ENCODE measurements around the gene ZHX3.
A peak's percentile ranks its signal among the peaks of the same experiment; 100 is the strongest.
"Not testable (repeated sequence)": the region's sequence is repeated elsewhere in the genome, so short reads cannot be mapped to it uniquely, and the experiment has no call there.

Gene ZHX3

DNA sequence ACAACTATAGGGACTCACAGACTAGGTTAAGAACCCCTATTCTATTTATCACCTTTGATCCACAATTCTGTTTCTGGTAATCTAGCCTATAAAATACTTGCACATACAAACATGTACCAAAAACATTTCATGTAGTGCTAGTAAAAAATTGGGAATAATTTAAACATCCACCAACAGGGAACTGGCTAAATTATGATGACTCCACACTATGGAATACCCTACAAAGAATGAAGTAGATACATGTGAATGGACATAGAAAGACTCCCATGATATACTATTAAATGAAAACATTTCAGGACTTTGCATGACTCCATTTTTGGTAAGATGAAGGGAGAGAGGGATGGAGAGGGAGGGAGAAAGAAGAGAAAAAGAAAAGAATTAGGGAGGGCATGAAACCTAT lies 58.2 kb downstream of the ZHX3 start:
- DNase-seq (ENCODE audit: low spot score), result no peak

DNA sequence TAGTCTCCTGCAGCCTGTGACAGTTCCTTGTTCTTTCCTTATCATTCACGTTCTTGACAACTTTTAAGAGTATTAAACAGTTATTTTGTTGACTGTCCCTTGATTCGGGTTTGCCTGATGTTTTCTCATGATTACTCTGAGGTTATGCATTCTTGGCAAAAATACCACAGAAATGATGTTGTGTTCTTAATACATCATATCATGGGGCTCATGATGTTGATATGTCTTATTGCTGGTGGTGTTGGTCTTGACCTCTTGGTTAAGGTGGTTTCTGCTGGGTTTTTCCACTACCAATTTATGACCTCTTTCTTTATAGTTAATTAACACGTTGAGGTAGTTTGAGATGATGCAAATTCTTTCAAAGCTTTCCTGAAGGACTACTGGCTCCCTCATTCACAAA lies 59.1 kb downstream of the ZHX3 start:
- no peak for DNase-seq (ENCODE audit: low spot score)

DNA sequence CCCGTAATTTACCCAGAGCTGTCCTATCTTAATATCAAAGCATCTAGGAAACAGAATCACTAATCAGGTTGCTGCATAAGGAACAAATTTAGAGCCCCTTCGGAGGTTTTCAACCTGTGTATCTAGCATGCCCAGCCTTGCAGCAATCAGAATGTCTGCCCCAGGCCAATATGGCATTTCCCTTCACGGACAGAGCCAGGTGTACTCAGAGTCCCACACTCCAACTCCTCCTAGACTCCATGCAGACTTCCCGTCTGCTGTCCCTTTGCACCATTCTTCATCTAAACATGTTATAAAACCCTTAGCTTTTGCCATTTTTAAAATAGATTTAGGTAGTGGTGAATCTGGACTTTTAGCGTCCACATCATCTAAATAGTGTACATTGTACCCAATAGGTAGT lies 61.0 kb downstream of the ZHX3 start:
- DNase-seq (ENCODE audit: low spot score), result no peak

DNA sequence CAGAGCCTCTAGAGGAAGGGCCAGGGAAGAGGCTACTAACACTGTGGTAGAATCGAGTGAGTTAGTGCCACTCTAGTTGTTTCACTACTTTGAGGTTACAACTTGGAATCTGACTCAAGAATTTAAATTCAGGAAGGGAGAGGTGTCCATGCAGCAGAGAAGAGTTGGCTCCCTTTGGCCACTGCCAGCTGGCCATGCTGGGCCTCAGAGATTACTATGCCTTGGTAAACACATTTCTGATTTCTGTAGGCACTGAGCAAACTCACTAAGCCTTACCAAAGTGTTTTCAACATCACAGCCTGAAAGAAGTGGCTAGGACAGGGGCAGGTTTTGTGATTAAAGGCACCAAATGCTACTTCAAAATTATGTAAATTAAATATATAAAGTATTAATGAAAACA lies 61.9 kb downstream of the ZHX3 start:
- no peak for DNase-seq (ENCODE audit: low spot score)

DNA sequence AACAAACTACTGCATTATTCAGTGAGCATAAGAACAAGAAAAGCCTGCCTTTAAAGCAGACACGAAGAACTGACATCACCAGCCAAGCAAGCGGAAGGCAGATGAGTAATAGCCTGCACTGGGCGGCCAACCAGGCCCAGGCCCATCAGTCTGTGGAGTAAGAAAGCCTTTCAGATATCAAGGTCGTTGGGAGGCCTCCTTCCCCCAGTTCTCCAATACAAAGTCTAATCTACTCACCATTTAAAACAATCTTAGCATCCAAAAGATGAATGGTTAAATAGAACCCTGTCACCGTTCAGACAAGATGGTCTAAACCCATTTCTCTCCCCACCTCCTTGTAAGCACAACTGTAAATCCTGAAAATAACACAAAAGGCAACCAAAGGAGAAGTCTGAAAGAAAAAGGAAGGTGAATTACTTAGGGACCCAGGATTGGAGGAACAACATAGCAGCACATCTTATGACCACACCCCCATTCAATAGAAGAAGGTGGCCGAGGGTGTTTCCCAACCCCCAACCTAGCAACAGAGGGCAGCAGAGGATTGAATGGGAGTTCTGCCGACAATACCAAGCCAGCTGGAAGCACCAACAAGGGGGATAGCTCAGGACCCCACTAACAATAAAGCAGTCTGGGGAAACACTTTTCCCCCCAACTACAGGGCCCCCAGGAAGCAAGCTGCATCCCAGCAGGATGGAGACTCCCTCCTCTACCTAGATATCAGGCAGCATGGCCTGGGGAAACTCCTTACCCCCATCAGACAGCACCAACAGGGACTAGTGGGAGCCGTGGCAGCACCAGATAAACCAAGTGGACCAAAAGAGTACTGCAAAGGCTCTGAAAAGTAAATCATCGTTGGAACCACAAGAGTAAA lies 67.9 kb downstream of the ZHX3 start:
- DNase-seq (ENCODE audit: low spot score), result peak; percentile 7

DNA sequence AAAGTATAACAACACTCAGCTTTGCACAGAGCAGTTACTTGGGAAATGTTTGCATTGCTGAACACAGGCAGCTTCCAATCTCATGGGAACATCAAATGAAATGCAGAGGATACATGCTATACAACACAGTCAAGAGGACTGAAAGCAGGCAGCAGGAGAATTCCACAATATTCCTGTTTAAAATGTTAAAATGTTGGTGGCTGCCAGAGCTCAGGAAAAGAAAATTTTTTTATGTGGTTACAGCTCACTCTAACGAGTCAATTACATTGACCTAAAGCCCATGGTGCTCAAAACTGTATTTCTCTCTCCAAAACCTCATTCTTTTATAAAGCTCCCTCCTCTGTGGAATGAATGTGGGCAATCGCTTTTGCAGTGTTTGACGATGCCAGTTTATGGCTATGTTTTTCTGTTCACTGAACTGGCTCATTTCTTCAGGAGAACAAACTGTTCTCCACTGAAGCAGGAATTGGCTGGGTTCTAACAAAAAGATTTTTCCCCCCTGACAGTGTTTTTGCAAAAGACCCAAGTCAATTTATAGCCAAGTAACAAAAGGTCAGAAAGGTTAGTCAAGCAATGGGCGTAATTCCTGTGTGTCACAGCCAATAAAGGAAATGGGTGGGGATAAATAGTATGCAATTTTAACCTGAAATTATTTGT lies 69.0 kb downstream of the ZHX3 start:
- DNase-seq (ENCODE audit: low spot score), result no peak

DNA sequence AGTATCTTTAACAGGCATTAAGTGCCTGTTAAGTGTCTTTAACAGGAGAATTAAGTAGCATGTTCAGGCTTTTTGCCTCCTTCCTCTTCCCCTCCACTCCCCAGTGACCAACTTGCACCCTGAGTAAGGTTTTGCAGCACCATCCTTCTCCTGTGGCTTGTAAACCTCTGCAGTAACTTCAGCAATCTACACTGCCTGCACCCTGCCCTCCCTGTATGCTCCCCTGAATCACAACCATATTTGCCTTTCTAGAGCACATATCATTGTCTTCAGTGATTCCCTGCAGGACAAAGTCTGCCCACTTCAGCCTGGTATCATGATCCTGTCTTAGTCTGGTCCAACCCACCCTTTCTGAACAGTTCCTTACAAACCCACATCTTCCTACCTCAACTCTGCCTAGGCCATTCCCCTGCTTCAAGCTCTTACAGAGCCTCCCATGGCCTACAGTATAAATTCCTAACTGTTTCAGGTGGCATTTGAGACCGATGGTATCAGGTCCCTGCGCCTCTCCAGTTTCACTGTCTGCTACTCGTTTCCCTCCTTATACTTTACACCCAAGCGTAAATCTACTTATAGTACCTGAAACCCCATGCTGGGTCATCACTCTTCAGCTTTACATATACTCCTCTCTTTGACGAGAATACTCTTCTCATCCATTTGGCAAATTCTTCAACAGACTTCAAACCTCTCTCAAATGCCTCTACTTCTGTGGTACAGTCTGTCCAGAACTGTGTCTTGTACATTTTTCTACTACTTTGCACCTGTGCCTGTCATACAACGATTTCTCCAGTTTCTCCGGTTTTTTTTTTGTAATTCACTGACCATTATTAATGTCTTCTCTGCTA lies 69.8 kb downstream of the ZHX3 start:
- no peak for DNase-seq (ENCODE audit: low spot score)

DNA sequence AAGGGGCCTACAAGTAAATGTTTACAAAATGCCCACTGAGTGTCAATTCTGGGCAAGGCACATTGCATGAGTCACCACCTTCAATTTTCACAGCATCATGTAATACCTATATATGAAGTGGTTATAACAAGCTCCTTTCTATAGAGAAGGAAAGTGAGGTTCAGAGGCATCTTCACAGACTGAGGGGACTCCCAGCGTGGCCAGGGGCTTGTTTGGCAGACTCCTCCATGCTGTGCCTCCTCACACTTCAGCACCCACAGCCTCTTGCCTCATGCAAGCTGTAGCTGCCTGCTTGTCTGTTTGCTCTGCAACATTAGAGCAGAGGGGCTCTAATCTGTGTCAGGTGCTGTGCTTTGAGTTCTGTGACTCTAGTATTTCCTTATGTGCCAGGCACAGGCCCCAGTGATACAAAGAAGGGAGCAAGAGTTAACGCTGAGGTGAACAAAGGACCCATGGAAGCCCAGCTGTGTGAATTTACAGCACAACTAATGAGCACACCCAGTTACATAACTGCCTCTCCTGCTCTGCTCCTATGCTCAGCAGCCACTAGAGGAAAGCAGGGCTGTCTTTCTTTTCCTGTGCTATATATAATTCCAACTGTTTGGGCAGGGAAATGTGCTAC lies 72.3 kb downstream of the ZHX3 start:
- DNase-seq (ENCODE audit: low spot score), result no peak

DNA sequence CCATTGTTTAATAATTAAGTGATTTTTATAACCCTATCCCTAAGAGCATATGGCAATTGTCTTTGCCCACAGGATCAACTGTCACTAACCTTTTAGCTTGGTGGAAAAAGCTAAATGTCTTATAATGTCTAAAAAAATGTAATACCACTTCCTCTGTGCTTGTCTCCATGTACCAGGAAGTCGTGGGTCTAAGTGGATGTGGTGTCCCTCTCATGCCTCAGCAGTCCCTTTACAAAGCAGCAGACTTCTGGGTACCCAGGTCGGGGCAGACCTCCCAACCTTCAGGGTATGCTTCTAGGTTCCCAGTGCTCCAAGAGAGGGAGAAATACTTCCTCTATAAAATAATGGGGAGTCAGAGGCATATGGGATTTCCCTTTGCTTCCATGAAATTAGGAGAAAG lies 74.7 kb downstream of the ZHX3 start:
- DNase-seq (ENCODE audit: low spot score), result no peak

DNA sequence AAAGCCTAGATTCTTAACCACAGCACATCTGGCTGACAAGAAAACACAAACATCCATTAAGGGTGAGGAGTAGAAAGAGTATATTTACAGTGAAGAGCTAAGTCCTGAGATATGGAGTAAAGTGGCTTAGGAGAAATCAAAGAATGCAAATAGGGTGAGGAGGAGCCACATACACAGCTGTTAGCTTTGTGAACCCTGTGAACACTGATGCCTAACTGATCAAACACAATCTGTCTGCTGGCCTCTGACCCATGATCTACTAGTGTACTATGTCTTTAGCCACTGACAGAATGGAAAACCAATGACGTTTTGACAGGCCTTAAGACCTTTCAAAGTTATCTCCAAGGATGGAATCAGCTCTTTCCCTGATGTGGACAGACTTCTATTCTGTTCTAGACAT lies 75.2 kb downstream of the ZHX3 start:
- no peak for DNase-seq (ENCODE audit: low spot score)

DNA sequence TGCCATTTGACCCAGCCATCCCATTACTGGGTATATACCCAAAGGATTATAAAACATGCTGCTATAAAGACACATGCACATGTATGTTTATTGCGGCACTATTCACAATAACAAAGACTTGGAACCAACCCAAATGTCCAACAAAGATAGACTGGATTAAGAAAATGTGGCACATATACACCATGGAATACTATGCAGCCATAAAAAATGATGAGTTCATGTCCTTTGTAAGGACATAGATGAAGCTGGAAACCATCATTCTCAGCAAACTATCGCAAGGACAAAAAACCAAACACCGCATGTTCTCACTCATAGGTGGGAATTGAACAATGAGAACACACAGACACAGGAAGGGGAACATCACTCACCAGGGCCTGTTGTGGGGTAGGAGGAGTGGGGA lies 80.3 kb downstream of the ZHX3 start:
- not testable (repeated sequence) for DNase-seq (ENCODE audit: low spot score)

DNA sequence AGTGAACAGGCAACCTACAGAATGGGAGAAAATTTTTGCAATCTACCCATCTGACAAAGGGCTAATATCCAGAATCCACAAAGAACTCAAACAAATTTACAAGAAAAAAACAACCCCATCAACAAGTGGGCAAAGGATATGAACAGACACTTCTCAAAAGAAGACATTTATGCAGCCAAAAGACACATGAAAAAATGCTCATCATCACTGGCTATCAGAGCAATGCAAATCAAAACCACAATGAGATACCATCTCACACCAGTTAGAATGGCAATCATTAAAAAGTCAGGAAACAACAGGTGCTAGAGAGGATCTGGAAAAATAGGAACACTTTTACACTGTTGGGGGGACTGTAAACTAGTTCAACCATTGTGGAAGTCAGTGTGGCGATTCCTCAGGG lies 80.7 kb downstream of the ZHX3 start:
- not testable (repeated sequence) for DNase-seq (ENCODE audit: low spot score)

DNA sequence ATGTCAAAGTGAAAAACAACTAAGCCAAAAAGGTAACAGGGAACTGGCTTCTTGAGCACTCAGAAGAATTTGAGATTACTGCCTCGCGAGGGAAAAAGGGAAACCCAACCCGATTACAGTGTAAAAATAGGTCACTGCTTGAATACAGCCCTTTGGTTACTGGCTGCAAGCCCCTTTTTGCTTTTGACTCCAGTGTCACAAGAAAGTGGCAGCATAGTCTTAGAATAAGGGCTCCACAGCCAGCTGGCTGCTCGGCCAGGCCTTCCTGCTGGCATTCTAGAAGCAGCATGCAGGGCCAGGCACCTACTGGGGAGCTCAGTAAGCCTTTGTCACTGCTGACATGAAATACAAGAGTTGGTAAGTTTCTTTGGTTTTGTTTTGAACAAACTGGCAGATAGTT lies 83.0 kb downstream of the ZHX3 start:
- DNase-seq (ENCODE audit: low spot score), result no peak

DNA sequence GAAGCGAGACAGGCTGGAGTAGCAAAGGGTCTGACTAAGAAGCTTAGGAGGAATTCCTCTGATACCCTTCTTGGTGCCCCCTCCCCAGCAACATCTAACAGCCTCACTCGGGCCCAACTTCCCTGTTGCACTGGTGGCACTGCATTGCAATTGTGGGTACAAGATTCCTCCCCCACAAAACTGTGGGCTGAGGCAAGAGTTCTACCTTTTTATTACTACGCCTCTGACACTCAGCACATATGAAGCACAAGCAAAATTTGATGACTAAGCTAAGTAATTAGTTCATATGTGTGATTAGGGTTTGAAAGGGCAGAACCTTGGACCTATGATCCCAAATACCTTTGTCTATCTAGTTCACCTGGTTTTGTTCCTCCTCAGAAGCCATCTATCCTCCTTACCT lies 83.5 kb downstream of the ZHX3 start:
- DNase-seq (ENCODE audit: low spot score), result no peak

DNA sequence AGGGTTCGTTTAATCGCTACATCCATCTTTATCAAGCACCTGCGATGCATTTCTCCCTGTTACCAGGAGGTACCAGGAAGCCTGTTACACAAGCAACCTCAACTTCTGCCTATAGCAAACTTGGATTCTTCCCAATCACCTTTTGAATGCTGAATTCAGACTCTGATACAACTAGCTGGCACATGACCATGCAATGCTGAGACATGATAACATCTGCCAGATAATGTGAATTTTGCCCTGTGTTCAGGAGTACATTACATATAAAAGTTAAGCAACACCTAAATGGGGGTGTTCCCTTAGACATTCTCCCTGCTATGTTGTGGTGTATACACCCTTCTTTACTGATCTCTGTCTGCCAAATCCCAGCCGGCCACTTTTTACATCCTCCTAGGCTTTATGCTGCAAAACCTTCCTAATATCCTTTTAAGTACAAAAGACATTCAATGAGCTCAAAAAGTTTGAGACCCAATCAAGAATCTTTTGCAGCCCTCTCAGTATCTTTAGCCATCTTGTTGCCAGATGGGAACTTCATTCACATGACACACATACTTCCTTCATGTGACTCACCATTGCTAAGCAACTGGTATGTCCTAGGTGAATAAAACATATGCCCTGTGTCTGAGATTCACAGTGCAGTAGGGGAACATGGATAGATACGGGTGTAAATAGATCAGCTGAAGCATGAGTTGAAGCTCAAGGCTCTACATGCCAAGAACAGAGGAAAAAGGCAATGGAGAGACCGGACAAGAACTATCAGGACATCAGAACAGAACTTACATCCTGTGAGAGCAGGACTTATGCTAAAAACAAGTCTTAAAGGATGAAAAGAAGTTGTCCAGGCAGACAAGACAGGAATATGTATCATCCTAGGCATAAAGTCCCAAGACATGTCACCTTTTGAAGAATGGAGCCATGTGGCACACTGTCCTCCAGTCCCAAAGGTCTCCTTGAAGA lies 84.3 kb downstream of the ZHX3 start:
- DNase-seq (ENCODE audit: low spot score), result no peak

DNA sequence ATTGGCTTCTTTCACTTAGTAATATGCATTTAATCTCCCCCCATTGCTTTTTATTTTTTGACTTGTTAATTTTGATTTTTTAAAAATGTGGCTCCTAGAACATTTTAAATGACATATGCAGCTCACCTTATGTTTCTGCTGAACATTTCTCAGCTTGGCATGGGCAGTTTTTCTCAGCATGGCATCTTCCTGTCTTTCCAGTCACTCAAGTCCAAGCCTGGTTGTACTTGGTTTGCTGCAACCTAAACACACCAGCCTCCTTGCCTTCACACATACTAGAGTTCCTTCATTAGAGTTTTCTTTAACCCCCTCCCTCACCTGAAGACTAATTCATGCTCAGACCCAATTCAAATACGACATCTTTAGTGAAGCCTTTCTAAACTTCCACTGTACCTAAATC lies 86.4 kb downstream of the ZHX3 start:
- no peak for DNase-seq (ENCODE audit: low spot score)

DNA sequence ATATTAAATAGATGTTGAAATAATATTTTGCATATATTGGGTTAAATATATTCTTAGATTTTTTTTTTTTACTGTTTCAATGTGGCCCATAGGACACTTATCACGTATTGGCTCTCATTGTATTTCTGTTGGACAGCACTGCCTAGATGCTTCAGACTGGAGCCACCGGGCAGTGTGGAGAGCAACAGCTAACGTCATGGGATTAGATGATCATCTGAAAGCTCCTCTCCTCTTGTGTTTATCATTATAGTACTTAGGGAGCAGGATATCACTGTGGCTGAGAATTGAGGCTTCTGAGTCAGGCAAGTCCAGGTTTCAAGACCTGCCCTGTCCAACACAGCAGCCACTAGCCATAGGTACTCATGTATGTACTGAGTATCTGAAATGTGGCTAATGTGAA lies 87.4 kb downstream of the ZHX3 start:
- no peak for DNase-seq (ENCODE audit: low spot score)

DNA sequence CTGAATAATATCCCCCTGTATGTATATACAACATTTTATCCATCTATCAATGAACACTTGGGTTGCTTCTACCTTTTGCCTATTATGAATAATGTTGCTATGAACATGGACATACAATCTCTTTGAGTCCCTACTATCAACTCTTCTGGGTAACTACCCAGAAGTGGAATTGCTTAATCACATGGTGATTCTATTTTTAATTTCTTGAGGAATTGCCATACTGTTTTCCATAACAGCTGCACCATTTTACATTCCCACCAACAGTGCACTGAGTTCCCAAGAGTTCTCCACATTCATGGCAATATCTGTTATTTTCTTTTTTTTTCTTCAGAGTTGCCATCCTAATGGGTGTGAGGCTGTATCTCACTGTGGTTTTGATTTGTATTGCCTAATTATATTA lies 88.3 kb downstream of the ZHX3 start:
- no peak for DNase-seq (ENCODE audit: low spot score)

DNA sequence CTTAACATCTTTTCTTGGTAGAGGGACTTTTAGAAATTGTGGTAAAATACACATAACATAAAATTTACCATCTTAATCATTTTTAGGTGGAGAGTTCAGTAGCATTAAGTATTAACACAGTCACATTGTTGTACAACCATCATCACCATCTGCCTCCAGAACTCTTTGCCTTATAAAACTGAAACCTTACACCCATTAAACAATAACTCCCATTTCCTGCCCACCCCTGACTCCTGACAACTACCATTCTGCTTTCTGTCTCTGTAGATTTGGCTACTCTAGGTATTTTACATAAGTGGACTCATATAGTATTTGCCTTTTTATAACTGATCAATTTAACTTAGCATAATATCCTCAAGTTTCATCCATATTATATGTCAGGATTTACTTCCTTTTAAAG lies 88.7 kb downstream of the ZHX3 start:
- no peak for DNase-seq (ENCODE audit: low spot score)

DNA sequence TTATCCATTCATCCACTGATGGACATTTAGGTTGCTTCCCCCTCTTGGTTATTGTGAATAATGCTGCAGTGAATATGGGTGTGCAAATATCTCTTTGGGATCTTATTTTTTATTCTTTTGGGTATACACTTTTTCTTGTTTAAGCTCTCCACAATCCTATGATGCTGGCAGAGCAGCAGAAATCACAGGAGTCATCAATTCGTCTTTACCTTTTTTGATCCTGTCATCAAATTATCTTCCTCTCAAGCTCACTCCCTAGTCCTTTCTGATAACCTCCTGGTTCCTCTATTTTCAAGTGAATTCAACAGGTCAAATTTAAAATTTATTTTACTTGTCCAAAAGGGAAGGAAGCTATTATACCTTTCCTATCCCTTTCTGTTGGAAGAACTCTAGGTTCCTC lies 91.1 kb downstream of the ZHX3 start:
- no peak for DNase-seq (ENCODE audit: low spot score)

DNA sequence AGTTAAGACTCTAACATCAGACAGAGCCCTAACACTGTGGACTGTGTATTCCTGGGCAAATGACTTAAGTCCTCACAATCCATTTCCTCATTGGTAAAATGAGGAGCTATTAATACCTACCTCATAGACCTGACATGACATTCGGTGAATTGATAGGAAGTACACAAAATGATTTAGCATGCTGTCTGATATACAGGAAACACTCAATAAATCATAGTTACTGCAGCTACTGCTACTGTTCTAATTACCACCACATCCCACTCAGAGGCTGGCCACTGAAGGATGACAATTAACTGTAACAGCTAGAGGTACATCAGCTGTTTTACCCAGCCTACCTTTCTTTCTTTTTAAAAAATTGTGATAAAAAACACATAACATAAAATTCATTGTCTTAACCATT lies 92.4 kb downstream of the ZHX3 start:
- no peak for DNase-seq (ENCODE audit: low spot score)

All from NAMALWA (cell line).